Hepatocyte (in vitro differentiated cells): Measurements from ENCODE around the gene LMTK2. TPM values are rescaled to one million over a fixed set of nuclear protein-coding genes. Genes with fewer than 3 reads are reported as not detected.

ENCODE experiments used
- DNase-seq: peaks from one replicate; pipeline ENCODE4 v3.0.0-alpha.2; 2016; ENCODE audit warnings: low spot score
- H2AFZ ChIP-seq: fragments of 200-600 bp; sonication (generic); 2 replicates; pipeline ENCODE4 v1.6.0; 2016; ENCODE audit warnings: antibody characterized with exemption, mild to moderate bottlenecking
- H3K27ac ChIP-seq: fragments of 200-600 bp; sonication (generic); 2 replicates; pipeline ENCODE4 v1.5.1; 2016; ENCODE audit warnings: mild to moderate bottlenecking
- H3K27me3 ChIP-seq: fragments of 200-600 bp; sonication (generic); 2 replicates; pipeline ENCODE4 v1.6.1; 2016
- H3K36me3 ChIP-seq: fragments of 200-600 bp; sonication (generic); replicated peaks from 2 replicates; pipeline ENCODE4 v1.5.1; 2016; ENCODE audit warnings: low read depth; ENCODE audit not compliant: insufficient read depth
- H3K4me1 ChIP-seq: fragments of 200-600 bp; sonication (generic); 2 replicates; pipeline ENCODE4 v1.5.1; 2016; ENCODE audit warnings: mild to moderate bottlenecking, moderate library complexity; ENCODE audit not compliant: insufficient read depth
- H3K4me2 ChIP-seq: fragments of 200-600 bp; sonication (generic); 2 replicates; pipeline ENCODE4 v1.6.0; 2016
- H3K4me3 ChIP-seq: fragments of 200-600 bp; sonication (generic); 2 replicates; pipeline ENCODE4 v1.5.1; 2016; ENCODE audit warnings: mild to moderate bottlenecking
- H3K79me2 ChIP-seq: fragments of 200-600 bp; sonication (generic); 2 replicates; pipeline ENCODE4 v1.6.0; 2017; ENCODE audit warnings: mild to moderate bottlenecking
- H3K9me2 ChIP-seq: fragments of 200-600 bp; sonication (generic); replicated peaks from 2 replicates; pipeline ENCODE4 v1.6.0; 2017; ENCODE audit warnings: mild to moderate bottlenecking; ENCODE audit not compliant: insufficient read depth
- H3K9me3 ChIP-seq: fragments of 200-600 bp; sonication (generic); 2 replicates; pipeline ENCODE4 v1.5.1; 2016; ENCODE audit warnings: low read depth, mild to moderate bottlenecking
- H4K20me1 ChIP-seq: fragments of 200-600 bp; sonication (generic); 2 replicates; pipeline ENCODE4 v1.6.0; 2016; ENCODE audit warnings: mild to moderate bottlenecking; ENCODE audit not compliant: insufficient read depth, poor library complexity, severe bottlenecking
- EZH2 ChIP-seq: fragments of 200-600 bp; sonication (generic); IDR thresholded peaks from 2 replicates; pipeline ENCODE4 v1.6.1; 2016; ENCODE audit warnings: antibody characterized with exemption, mild to moderate bottlenecking, borderline replicate concordance
- EZH2phosphoT487 ChIP-seq: fragments of 200-600 bp; sonication (generic); IDR thresholded peaks from one replicate; pipeline ENCODE4 v1.6.1; 2018; ENCODE audit warnings: antibody characterized with exemption, mild to moderate bottlenecking, low read depth, moderate library complexity; ENCODE audit not compliant: unreplicated experiment, severe bottlenecking
- WGBS: methylation state at CpG from one replicate; pipeline ENCODE4 v1.1.6; 2016; ENCODE audit warnings: low lambda C conversion rate; ENCODE audit errors: missing lambda C conversion rate; 5-methylcytosine and 5-hydroxymethylcytosine counted together
- polyA plus RNA-seq: library from polyadenylated mRNA; unstranded; fragments of >200 nt; fragmentation: Nextera tagmentation; extraction: Ambion mirVana; gene quantifications from 2 replicates; pipeline ENCODE4 v1.2.1, GENCODE V29; 2016
- total RNA-seq: library from RNA; depleted of rRNA; stranded (reverse); fragments of >200 nt; gene quantifications from 2 replicates; pipeline ENCODE4 v1.2.3, GENCODE V29; 2014
- TF ChIP-seq, protein P1 (sequence below): fragments of 200-600 bp; sonication (generic); IDR thresholded peaks from 2 replicates; pipeline ENCODE4 v1.5.1; 2016; ENCODE audit warnings: antibody characterized with exemption, mild to moderate bottlenecking; ENCODE audit not compliant: poor library complexity

Gene LMTK2
- total and polyA plus RNA-seq, 2 experiments from 2014 or later = 5.0 to 13.1 TPM

- Histone ChIP-seq H3K4me2 (no peak overlapping the region), H3K4me1 (no peaks in the 10 kb centered on the region), H3K27me3 (no peaks in the 10 kb centered on the region), H3K79me2 (no peaks in the 10 kb centered on the region), H3K4me3 (no peak overlapping the region), H2AFZ (no peak overlapping the region), H3K9me3 (no peaks in the 10 kb centered on the region), H3K27ac (no peak overlapping the region), H3K9me2 (no peaks in the 10 kb centered on the region), H4K20me1 (no peaks in the 10 kb centered on the region), H3K36me3 (peaks cover 7% of the 10 kb centered on the region)
- TF ChIP-seq EZH2phosphoT487 = no peak
- TF ChIP-seq, protein P1, sequence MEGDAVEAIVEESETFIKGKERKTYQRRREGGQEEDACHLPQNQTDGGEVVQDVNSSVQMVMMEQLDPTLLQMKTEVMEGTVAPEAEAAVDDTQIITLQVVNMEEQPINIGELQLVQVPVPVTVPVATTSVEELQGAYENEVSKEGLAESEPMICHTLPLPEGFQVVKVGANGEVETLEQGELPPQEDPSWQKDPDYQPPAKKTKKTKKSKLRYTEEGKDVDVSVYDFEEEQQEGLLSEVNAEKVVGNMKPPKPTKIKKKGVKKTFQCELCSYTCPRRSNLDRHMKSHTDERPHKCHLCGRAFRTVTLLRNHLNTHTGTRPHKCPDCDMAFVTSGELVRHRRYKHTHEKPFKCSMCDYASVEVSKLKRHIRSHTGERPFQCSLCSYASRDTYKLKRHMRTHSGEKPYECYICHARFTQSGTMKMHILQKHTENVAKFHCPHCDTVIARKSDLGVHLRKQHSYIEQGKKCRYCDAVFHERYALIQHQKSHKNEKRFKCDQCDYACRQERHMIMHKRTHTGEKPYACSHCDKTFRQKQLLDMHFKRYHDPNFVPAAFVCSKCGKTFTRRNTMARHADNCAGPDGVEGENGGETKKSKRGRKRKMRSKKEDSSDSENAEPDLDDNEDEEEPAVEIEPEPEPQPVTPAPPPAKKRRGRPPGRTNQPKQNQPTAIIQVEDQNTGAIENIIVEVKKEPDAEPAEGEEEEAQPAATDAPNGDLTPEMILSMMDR = no peak
- no peak for TF ChIP-seq EZH2
- no peak for DNase-seq
- WGBS = 100% methylated on average over 5 of the region's 5 CpGs
These were observed 50.0 kb downstream of the LMTK2 start for GRCh38 chr7:98156700-98157099.

- no peak for TF ChIP-seq EZH2phosphoT487
- no peak for TF ChIP-seq EZH2
- TF ChIP-seq, protein P1 = no peak
- 100% methylated on average over 4 of the region's 4 CpGs for WGBS
These were observed 51.1 kb downstream of the LMTK2 start for GRCh38 chr7:98157761-98158160.

DNA sequence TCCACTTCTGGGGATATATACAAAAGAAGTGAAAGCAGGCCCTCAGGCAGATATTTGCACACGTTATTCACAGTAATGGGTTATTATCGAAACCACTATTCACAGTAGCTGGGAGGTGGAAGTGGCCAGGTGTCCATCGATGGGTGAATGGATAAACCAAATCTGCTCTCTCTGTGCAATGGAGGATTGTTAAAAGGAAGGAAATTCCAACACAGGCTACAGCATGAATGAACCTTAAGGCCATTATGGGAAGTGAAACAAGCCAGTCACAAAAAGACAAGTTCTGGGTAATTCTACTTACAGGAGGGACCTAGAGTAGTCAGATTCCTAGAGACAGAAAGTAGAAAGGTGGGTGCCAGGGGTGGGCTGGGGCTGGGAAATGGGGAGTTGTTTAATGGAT is 56.1 kb downstream of the LMTK2 start:
- H3K9me2 ChIP-seq = no peaks in the 10 kb centered on the region
- H3K27me3 ChIP-seq = no peaks in the 10 kb centered on the region
- H3K4me3 ChIP-seq = no peak overlapping the region
- H3K9me3 ChIP-seq = no peaks in the 10 kb centered on the region
- TF ChIP-seq EZH2 = no peak
- TF ChIP-seq, protein P1 = no peak
- TF ChIP-seq EZH2phosphoT487 = no peak
- no peak overlapping the region for H3K4me2 ChIP-seq
- no peak for DNase-seq
- no peaks in the 10 kb centered on the region for H3K36me3 ChIP-seq
- H3K27ac ChIP-seq = no peak overlapping the region
- no peak overlapping the region for H2AFZ ChIP-seq
- H3K4me1 ChIP-seq = no peaks in the 10 kb centered on the region
- WGBS = 96% methylated on average over 3 of the region's 3 CpGs
- no peaks in the 10 kb centered on the region for H4K20me1 ChIP-seq
- H3K79me2 ChIP-seq = no peaks in the 10 kb centered on the region

More at GRCh38 chr7:98157761-98158160, 51.1 kb downstream of the LMTK2 start:
- H2AFZ ChIP-seq = no peak overlapping the region
- DNase-seq = no peak
- H3K4me2 ChIP-seq = no peak overlapping the region
- no peak overlapping the region for H3K27ac ChIP-seq
- no peaks in the 10 kb centered on the region for H3K9me3 ChIP-seq
- no peaks in the 10 kb centered on the region for H3K9me2 ChIP-seq
- H3K4me3 ChIP-seq = no peak overlapping the region
- no peaks in the 10 kb centered on the region for H4K20me1 ChIP-seq
- H3K79me2 ChIP-seq = no peaks in the 10 kb centered on the region
- no peaks in the 10 kb centered on the region for H3K27me3 ChIP-seq
- H3K4me1 ChIP-seq = no peaks in the 10 kb centered on the region
- peaks cover 7% of the 10 kb centered on the region for H3K36me3 ChIP-seq

GRCh38 chr7:98163269-98163668 is 56.6 kb downstream of the LMTK2 start:
- Histone ChIP-seq H3K9me3 (no peaks in the 10 kb centered on the region), H2AFZ (no peak overlapping the region), H3K4me3 (no peak overlapping the region), H3K27ac (peak overlapping the region; percentile 8), H3K4me1 (no peaks in the 10 kb centered on the region), H3K79me2 (no peaks in the 10 kb centered on the region), H3K4me2 (no peak overlapping the region), H3K27me3 (no peaks in the 10 kb centered on the region), H3K36me3 (no peaks in the 10 kb centered on the region), H4K20me1 (no peaks in the 10 kb centered on the region), H3K9me2 (no peaks in the 10 kb centered on the region)
- TF ChIP-seq EZH2 (no peak), EZH2phosphoT487 (no peak)
- TF ChIP-seq, protein P1 = no peak
- no peak for DNase-seq
- 77% methylated on average over 7 of the region's 7 CpGs for WGBS
